H1 (cell line): Measurements from ENCODE around the gene PASK. TPM values are rescaled to one million over a fixed set of nuclear protein-coding genes. Genes with fewer than 3 reads are reported as not detected.

Source experiments
- CTCF ChIA-PET: fragments of 300-600 bp; sonication (Branson Sonifier 250); formaldehyde crosslinking; loops from one replicate; lab custom pipeline; 2021; ENCODE audit not compliant: partially characterized antibody; lab: Charles Lee
- POLR2A ChIA-PET: fragments of 300-600 bp; sonication (Branson Sonifier 250); formaldehyde crosslinking; loops from one replicate; lab custom pipeline; 2021; ENCODE audit warnings: inconsistent platforms; ENCODE audit not compliant: partially characterized antibody; lab: Charles Lee
- DNase-seq, 2 experiments: peaks; one replicate each; pipeline versions ENCODE4 v3.0.0 to v3.0.0-alpha.2; 2010 to 2022; ENCODE audit warnings: low spot score in 2 of 2, low read depth in 1 of 2, mixed read lengths in 1 of 2
- FAIRE-seq: peaks from 2 replicates; lab custom pipeline; 2011; peaks lifted over from hg19 to GRCh38; lab: Jason Lieb, UNC
- H2AFZ ChIP-seq: 2 replicates; pipeline ENCODE4 v1.8.1; 2012; ENCODE audit warnings: low read length, inconsistent platforms
- H2AK5ac ChIP-seq: 2 replicates; pipeline ENCODE4 v1.6.1; 2013; ENCODE audit warnings: low read depth, low read length
- H2BK120ac ChIP-seq: replicated peaks from 2 replicates; pipeline ENCODE3; 2013; ENCODE audit warnings: low read depth, low read length, inconsistent platforms
- H2BK12ac ChIP-seq: 2 replicates; pipeline ENCODE4 v1.6.1; 2013; ENCODE audit warnings: low read depth, low read length
- H2BK15ac ChIP-seq: 2 replicates; pipeline ENCODE4 v1.6.1; 2013; ENCODE audit warnings: low read length
- H2BK20ac ChIP-seq: 2 replicates; pipeline ENCODE4 v1.6.1; 2013; ENCODE audit warnings: low read length
- H2BK5ac ChIP-seq: 2 replicates; pipeline ENCODE4 v1.6.1; 2013; ENCODE audit warnings: low read depth, low read length
- H3K14ac ChIP-seq: 2 replicates; pipeline ENCODE4 v1.6.1; 2013; ENCODE audit warnings: inconsistent platforms; ENCODE audit not compliant: insufficient read length
- H3K18ac ChIP-seq: 2 replicates; pipeline ENCODE4 v1.6.1; 2013; ENCODE audit warnings: low read length; ENCODE audit errors: extremely low read depth
- H3K23ac ChIP-seq: 2 replicates; pipeline ENCODE4 v1.6.1; 2013; ENCODE audit warnings: inconsistent platforms; ENCODE audit not compliant: insufficient read length
- H3K23me2 ChIP-seq: 2 replicates; pipeline ENCODE4 v1.6.1; 2013; ENCODE audit warnings: low read depth, low read length
- H3K27ac ChIP-seq: 2 replicates; pipeline ENCODE4 v1.6.1; 2011; ENCODE audit warnings: low read depth, low read length, inconsistent platforms
- H3K27me3 ChIP-seq, 4 experiments: replicated peaks in 1 of 4; 1 replicate in 1 of 4; 2 replicates in 3 of 4; pipeline versions ENCODE4 v1.6.1 to v1.8.1; 2011 to 2013; ENCODE audit warnings: low read length in 3 of 4, mild to moderate bottlenecking in 3 of 4, inconsistent platforms in 2 of 4, mixed read lengths in 2 of 4, moderate library complexity in 1 of 4; ENCODE audit not compliant: control insufficient read depth in 3 of 4, insufficient read depth in 3 of 4; ENCODE audit errors: extremely low read depth in 1 of 4
- H3K36me3 ChIP-seq, 4 experiments: 2 replicates each; pipeline versions ENCODE4 v1.6.1 to v1.8.1; 2011 to 2013; ENCODE audit warnings: mild to moderate bottlenecking in 4 of 4, low read length in 3 of 4, moderate library complexity in 2 of 4, control low read depth in 1 of 4, inconsistent platforms in 1 of 4; ENCODE audit not compliant: insufficient read depth in 4 of 4, control insufficient read depth in 2 of 4
- H3K4ac ChIP-seq: replicated peaks from 2 replicates; pipeline ENCODE3; 2013; ENCODE audit warnings: low read length, low read depth, mixed read lengths, inconsistent platforms; ENCODE audit not compliant: insufficient read length
- H3K4me1 ChIP-seq, 4 experiments: replicated peaks in 1 of 4; 1 replicate in 1 of 4; 2 replicates in 3 of 4; pipeline versions ENCODE4 v1.6.1 to v1.8.1; 2011 to 2013; ENCODE audit warnings: low read length in 3 of 4, inconsistent platforms in 2 of 4, mixed read lengths in 1 of 4; ENCODE audit not compliant: insufficient read depth in 4 of 4, control insufficient read depth in 3 of 4
- H3K4me2 ChIP-seq, 2 experiments: 2 replicates each; pipeline versions ENCODE4 v1.6.1 to v1.8.1; 2011 to 2013; ENCODE audit warnings: low read depth in 2 of 2, low read length in 2 of 2, control low read depth in 1 of 2, inconsistent platforms in 1 of 2, mild to moderate bottlenecking in 1 of 2; ENCODE audit not compliant: insufficient read depth in 1 of 2
- H3K4me3 ChIP-seq, 4 experiments: fragments of 200-600, 300-600 bp in 1 of 4; sonication (generic), shearing (Covaris generic), sonication (Bioruptor Twin) in 1 of 4; 2 replicates each; pipeline versions ENCODE4 v1.5.1 to v1.8.1; 2011 to 2016; ENCODE audit warnings: low read length in 4 of 4, low read depth in 3 of 4, control low read depth in 2 of 4, inconsistent platforms in 2 of 4, mild to moderate bottlenecking in 2 of 4, mixed read lengths in 1 of 4, moderate library complexity in 1 of 4; ENCODE audit not compliant: insufficient read depth in 2 of 4; ENCODE audit errors: extremely low read depth in 1 of 4
- H3K56ac ChIP-seq: replicated peaks from 2 replicates; pipeline ENCODE3; 2013; ENCODE audit warnings: low read depth, mild to moderate bottlenecking, mixed read lengths, low read length, inconsistent platforms; ENCODE audit not compliant: insufficient read length
- H3K79me1 ChIP-seq: 2 replicates; pipeline ENCODE4 v1.6.1; 2013; ENCODE audit warnings: low read depth, low read length, control low read depth
- H3K79me2 ChIP-seq, 2 experiments: 2 replicates each; pipeline versions ENCODE4 v1.6.1 to v1.8.1; 2012 to 2013; ENCODE audit warnings: low read length in 2 of 2, mild to moderate bottlenecking in 2 of 2, inconsistent platforms in 1 of 2; ENCODE audit not compliant: insufficient read depth in 2 of 2, control insufficient read depth in 1 of 2
- H3K9ac ChIP-seq, 4 experiments: replicated peaks in 1 of 4; 1 replicate in 1 of 4; 2 replicates in 3 of 4; pipeline versions ENCODE4 v1.6.1 to v1.8.1; 2011 to 2013; ENCODE audit warnings: low read depth in 3 of 4, low read length in 3 of 4, control low read depth in 2 of 4, mild to moderate bottlenecking in 2 of 4, moderate library complexity in 2 of 4, inconsistent platforms in 1 of 4; ENCODE audit errors: extremely low read depth in 1 of 4
- H3K9me3 ChIP-seq, 2 experiments: 2 replicates each; pipeline versions ENCODE4 v1.6.1 to v1.8.1; 2012 to 2013; ENCODE audit warnings: mild to moderate bottlenecking in 2 of 2, moderate library complexity in 2 of 2, control low read depth in 1 of 2, inconsistent platforms in 1 of 2, low read depth in 1 of 2, low read length in 1 of 2, mixed read lengths in 1 of 2; ENCODE audit not compliant: insufficient read depth in 2 of 2
- H4K20me1 ChIP-seq, 2 experiments: replicated peaks in 1 of 2; 2 replicates each; pipeline versions ENCODE3 to v1.8.1; 2011 to 2013; ENCODE audit warnings: inconsistent platforms in 2 of 2, low read length in 2 of 2, mild to moderate bottlenecking in 1 of 2; ENCODE audit not compliant: insufficient read depth in 2 of 2, control insufficient read depth in 1 of 2
- H4K5ac ChIP-seq: 2 replicates; pipeline ENCODE4 v1.6.1; 2013; ENCODE audit warnings: low read length, low read depth, mixed read lengths, inconsistent platforms; ENCODE audit not compliant: insufficient read length
- H4K8ac ChIP-seq: 2 replicates; pipeline ENCODE4 v1.8.0; 2013; ENCODE audit warnings: mild to moderate bottlenecking, moderate library complexity, low read length, inconsistent platforms; ENCODE audit not compliant: insufficient read depth; ENCODE audit errors: extremely low read depth
- H4K91ac ChIP-seq: replicated peaks from 2 replicates; pipeline ENCODE3; 2013; ENCODE audit warnings: low read length, mixed read lengths, inconsistent platforms; ENCODE audit not compliant: insufficient read length
- JUN ChIP-seq: IDR thresholded peaks from 2 replicates; pipeline ENCODE4 v1.6.1; 2011; ENCODE audit warnings: low read depth, mild to moderate bottlenecking, improper control_type of control experiment, low read length
- PHF8 ChIP-seq: fragments of 200-600 bp; sonication (generic); conservative IDR thresholded peaks from 2 replicates; pipeline ENCODE4 v1.7.1; 2012; ENCODE audit warnings: low read depth, mild to moderate bottlenecking, inconsistent platforms, low read length, moderate library complexity
- WGBS, 2 experiments: shearing (Covaris generic) in 1 of 2; methylation state at CpG; one replicate each; pipeline versions ENCODE4 v1.1.6 to v1.1.7; 2013 to 2015; ENCODE audit warnings: low lambda C conversion rate in 2 of 2, mixed read lengths in 2 of 2, inconsistent platforms in 1 of 2, low coverage in 1 of 2, missing lambda C conversion rate in 1 of 2; ENCODE audit not compliant: insufficient replicate concordance in 2 of 2, insufficient coverage in 1 of 2, insufficient read length in 1 of 2; ENCODE audit errors: extremely low coverage in 1 of 2, missing lambda C conversion rate in 1 of 2; 5-methylcytosine and 5-hydroxymethylcytosine counted together
- polyA plus RNA-seq, 7 experiments: library from polyadenylated mRNA; depleted of rRNA in 3 of 7; stranded (reverse) in 5 of 7; unstranded in 2 of 7; fragments of >200 nt in 5 of 7; fragments of 200-250 nt in 2 of 7; gene quantifications; 1 replicate in 5 of 7; 2 replicates in 1 of 7; 4 replicates in 1 of 7; pipeline versions ENCODE4 v1.2.1 to v1.2.3, GENCODE V29; 2011 to 2013; ENCODE audit warnings: missing spikeins in 2 of 7, mixed read lengths in 2 of 7
- total RNA-seq: library from RNA; stranded (reverse); fragmentation: NEBNext Ultra II Directional; extraction: Animal tissue kit (Norgen Biotek cat#: 25700); gene quantifications from 2 replicates; pipeline ENCODE4 v1.2.1, GENCODE V29; 2021
- TF ChIP-seq, protein P1 (sequence below): IDR thresholded peaks from 2 replicates; pipeline ENCODE4 v1.6.1; 2011; ENCODE audit warnings: low read depth, mild to moderate bottlenecking, low read length; ENCODE audit not compliant: insufficient read depth

The PASK gene
- total and polyA plus RNA-seq, 2 of the 8 experiments (the other 6 are each of a cell fraction or from before 2014, with no cell fraction given) = 20.5 to 66.1 TPM

DNA sequence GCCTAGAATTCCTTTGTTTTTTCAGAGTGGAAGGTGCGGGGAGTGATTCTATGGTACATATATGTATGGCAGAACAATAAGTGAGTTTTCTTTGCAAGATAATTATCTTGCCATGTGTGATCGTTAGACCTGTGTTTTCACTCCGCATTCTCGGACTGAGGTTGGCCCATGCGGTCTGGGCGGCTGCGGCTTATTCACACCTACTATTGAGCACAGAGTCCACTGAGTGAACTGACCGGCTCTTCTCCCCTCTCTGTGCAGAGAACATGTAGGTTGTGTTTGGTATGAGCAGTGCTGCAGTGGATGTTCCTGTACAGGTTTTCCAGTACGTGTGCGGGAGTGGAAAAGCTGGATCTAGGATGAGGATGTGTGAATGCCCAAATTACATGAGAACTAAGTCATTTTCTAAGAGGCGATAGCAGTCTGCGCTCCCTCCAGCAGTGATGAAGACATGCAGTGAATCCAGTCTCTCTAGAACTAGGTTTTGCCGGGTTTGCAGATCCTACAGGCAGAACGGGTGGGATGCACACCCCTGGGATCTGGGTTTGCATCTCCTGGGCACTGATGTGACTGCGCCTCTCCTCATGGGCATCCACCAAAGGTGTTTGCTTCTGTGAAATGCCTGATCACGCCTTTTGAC lies 74.3 kb downstream of the PASK start:
- FAIRE-seq (no peak), DNase-seq (no peak)
- Histone ChIP-seq H4K91ac (no peak overlapping the region), H3K18ac (no peak overlapping the region), H3K27ac (no peak overlapping the region), H3K23me2 (no peaks in the 10 kb centered on the region), H4K20me1 (no peaks in the 10 kb centered on the region), H3K4me2 (no peak overlapping the region), H3K9me3 (no peaks in the 10 kb centered on the region), H3K79me2 (no peaks in the 10 kb centered on the region), H4K5ac (no peak overlapping the region), H3K36me3 (no peaks in the 10 kb centered on the region), H3K4me1 (no peaks in the 10 kb centered on the region; a peak in 1 of 7 replicates), H2BK120ac (no peak overlapping the region), H4K8ac (no peak overlapping the region), H3K14ac (no peak overlapping the region), H3K4me3 (no peak overlapping the region), H2BK5ac (no peak overlapping the region), H2BK15ac (no peak overlapping the region), H3K23ac (no peak overlapping the region), H3K9ac (no peak overlapping the region), H2AK5ac (no peak overlapping the region), H3K4ac (no peak overlapping the region), H3K56ac (no peak overlapping the region), H2BK12ac (no peak overlapping the region), H3K79me1 (no peaks in the 10 kb centered on the region), H2AFZ (no peak overlapping the region), H3K27me3 (no peaks in the 10 kb centered on the region), H2BK20ac (no peak overlapping the region)
- ChIA-PET POLR2A (no interaction called here), CTCF (no interaction called here)
- 92% methylated on average over 16 of the region's 16 CpGs; no CpG with 5 or more reads in 1 of the 2 experiments for WGBS, 2 experiments
- no peak for TF ChIP-seq JUN
- no peak for TF ChIP-seq PHF8
- TF ChIP-seq, protein P1, sequence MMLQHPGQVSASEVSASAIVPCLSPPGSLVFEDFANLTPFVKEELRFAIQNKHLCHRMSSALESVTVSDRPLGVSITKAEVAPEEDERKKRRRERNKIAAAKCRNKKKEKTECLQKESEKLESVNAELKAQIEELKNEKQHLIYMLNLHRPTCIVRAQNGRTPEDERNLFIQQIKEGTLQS = no peak
